ENCODE results near the gene ANKMY1.

Gene ANKMY1

DNA sequence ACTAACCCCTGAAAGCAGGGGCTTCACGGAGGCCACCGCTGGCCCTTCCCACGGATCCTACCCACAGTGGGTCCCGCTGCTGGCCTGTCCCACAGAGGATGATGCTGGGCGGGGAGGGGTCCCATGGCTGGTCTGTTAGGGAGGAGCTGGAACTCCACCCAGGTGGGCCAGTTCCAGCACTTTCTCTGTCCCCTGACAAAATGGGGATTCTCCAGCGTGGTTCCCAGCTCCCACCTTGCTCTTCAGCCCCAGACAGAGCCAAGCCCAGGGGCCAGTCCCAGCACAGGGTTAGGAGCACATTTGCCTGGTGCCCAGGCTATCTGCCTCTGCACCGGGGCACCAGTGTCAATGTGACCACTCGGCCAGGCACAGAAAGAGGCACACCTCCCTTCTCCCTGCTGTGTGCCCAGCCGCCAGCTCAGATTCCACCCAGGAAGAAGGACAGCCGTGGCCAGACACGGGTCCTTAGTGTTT lies 50.0 kb downstream of the ANKMY1 start:
- Histone ChIP-seq H3K27ac (replicated peaks) (no peak overlapping the region), H3K27me3 (ENCODE audit: insufficient read depth, poor library complexity, severe bottlenecking) (no peaks in the 10 kb centered on the region), H3K4me3 (replicated peaks; ENCODE audit: insufficient read depth, low read length) (no peak overlapping the region)
- no peak for TF ChIP-seq SPI1 (IDR thresholded peaks at IDR 0.05; ENCODE audit: borderline replicate concordance, low read depth)
- TF ChIP-seq GABPA (IDR thresholded peaks at IDR 0.05; ENCODE audit: low read depth): no peak
- no peak for DNase-seq (ENCODE audit: low read depth in 1 of 2, low spot score in 1 of 2)

DNA sequence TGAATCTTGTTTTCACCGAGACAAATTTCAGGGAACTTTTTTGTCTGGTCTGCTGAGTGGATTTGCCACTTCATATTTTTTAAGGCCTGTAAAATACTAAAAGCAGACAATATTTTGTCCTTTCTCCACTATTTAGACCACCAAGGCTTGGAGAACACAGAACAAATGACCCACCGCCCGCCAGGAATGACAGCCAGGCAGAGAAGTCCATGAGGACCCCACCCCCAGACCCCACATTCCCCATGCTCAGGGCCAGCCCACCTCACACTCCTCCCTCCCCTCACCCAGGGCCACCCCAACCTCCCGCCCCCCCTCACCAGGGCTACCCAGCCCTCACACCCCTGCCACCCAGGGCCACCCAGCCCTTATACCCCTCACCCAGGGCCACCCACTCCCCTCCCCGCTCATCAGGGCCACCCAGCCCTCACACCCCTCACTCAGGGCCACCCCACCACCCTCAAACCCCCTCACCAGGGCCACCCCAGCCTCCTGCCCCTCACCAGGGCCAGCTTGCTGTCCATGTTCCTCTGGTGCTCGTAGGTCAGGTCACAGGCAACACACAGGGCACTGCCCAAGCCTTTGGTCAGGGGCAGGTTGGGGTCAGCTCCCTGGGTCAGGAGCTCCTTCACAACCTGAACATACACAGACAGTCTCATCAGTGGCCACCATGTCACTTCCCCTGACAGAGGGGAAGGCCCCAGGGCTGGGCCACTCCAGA lies 50.6 kb downstream of the ANKMY1 start:
- no peak for DNase-seq (ENCODE audit: low read depth in 1 of 2, low spot score in 1 of 2)
- Histone ChIP-seq H3K27ac (replicated peaks) (no peak overlapping the region), H3K27me3 (ENCODE audit: insufficient read depth, poor library complexity, severe bottlenecking) (no peaks in the 10 kb centered on the region), H3K4me3 (replicated peaks; ENCODE audit: insufficient read depth, low read length) (no peak overlapping the region)
- TF ChIP-seq GABPA (IDR thresholded peaks at IDR 0.05; ENCODE audit: low read depth): no peak

DNA sequence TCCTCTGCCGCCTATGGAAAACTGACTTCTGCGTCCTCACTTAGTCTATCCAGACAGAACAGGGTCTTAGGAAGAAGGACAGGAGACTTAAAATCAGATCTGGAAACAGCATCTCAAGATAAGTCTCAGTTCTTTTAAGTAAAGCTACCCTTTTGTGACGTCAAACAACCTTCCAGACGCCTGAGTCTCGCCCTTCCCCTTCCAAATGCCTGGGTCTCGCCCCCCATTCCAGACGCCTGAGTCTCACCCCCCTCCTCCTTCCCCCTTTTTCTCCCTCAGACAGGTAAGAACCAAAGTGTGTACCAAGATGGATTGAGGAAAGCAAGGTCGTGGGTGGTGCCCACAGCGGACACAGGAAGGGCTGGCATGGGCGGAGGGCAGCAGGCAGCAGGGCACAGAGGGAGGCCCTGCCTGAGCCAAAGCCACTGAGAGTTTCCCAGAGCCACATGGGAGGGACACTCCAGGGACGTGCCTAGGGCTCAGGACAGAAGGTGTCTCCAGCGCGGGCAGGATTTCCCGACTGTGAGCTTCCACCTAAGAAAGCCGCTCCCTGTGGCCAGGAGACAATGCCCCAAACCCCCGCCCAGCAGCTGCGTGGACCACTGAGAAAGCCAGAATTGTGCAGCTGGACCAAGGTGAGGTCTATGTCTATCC lies 51.3 kb downstream of the ANKMY1 start:
- Histone ChIP-seq H3K4me3 (replicated peaks; ENCODE audit: insufficient read depth, low read length) (no peak overlapping the region), H3K27ac (replicated peaks) (no peak overlapping the region), H3K27me3 (ENCODE audit: insufficient read depth, poor library complexity, severe bottlenecking) (no peaks in the 10 kb centered on the region)
- TF ChIP-seq SPI1 (IDR thresholded peaks at IDR 0.05; ENCODE audit: borderline replicate concordance, low read depth) (no peak), GABPA (IDR thresholded peaks at IDR 0.05; ENCODE audit: low read depth) (no peak), POLR2AphosphoS5 (IDR thresholded peaks at IDR 0.05; ENCODE audit: low read depth) (no peak)
- TF ChIP-seq, protein P1, sequence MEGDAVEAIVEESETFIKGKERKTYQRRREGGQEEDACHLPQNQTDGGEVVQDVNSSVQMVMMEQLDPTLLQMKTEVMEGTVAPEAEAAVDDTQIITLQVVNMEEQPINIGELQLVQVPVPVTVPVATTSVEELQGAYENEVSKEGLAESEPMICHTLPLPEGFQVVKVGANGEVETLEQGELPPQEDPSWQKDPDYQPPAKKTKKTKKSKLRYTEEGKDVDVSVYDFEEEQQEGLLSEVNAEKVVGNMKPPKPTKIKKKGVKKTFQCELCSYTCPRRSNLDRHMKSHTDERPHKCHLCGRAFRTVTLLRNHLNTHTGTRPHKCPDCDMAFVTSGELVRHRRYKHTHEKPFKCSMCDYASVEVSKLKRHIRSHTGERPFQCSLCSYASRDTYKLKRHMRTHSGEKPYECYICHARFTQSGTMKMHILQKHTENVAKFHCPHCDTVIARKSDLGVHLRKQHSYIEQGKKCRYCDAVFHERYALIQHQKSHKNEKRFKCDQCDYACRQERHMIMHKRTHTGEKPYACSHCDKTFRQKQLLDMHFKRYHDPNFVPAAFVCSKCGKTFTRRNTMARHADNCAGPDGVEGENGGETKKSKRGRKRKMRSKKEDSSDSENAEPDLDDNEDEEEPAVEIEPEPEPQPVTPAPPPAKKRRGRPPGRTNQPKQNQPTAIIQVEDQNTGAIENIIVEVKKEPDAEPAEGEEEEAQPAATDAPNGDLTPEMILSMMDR (IDR thresholded peaks at IDR 0.05; ENCODE audit: insufficient read depth, low read length): no peak
- TF ChIP-seq, protein P2, sequence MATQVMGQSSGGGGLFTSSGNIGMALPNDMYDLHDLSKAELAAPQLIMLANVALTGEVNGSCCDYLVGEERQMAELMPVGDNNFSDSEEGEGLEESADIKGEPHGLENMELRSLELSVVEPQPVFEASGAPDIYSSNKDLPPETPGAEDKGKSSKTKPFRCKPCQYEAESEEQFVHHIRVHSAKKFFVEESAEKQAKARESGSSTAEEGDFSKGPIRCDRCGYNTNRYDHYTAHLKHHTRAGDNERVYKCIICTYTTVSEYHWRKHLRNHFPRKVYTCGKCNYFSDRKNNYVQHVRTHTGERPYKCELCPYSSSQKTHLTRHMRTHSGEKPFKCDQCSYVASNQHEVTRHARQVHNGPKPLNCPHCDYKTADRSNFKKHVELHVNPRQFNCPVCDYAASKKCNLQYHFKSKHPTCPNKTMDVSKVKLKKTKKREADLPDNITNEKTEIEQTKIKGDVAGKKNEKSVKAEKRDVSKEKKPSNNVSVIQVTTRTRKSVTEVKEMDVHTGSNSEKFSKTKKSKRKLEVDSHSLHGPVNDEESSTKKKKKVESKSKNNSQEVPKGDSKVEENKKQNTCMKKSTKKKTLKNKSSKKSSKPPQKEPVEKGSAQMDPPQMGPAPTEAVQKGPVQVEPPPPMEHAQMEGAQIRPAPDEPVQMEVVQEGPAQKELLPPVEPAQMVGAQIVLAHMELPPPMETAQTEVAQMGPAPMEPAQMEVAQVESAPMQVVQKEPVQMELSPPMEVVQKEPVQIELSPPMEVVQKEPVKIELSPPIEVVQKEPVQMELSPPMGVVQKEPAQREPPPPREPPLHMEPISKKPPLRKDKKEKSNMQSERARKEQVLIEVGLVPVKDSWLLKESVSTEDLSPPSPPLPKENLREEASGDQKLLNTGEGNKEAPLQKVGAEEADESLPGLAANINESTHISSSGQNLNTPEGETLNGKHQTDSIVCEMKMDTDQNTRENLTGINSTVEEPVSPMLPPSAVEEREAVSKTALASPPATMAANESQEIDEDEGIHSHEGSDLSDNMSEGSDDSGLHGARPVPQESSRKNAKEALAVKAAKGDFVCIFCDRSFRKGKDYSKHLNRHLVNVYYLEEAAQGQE (IDR thresholded peaks at IDR 0.05; ENCODE audit: insufficient replicate concordance, low read depth): no peak
- DNase-seq (ENCODE audit: low read depth in 1 of 2, low spot score in 1 of 2): no peak

DNA sequence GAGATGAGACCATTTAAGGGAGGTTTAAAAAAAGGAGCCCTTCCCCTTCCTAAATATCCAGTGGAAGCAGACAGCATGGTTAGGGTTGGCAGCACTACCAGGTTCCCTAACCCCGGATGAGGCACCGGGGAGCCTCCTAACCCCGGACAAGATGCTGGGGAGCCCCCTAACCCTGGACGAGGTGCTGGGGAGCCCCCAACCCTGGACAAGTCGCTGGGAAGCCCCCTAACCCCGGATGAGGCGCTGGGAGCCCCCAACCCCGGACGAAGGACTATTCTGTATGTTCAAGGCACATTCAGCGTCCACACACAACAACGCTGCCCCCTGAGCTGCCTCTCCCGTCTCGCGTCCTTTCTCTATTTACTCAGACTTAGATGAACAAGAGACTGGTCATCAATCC lies 51.9 kb downstream of the ANKMY1 start:
- DNase-seq (ENCODE audit: low read depth in 1 of 2, low spot score in 1 of 2): no peak
- Histone ChIP-seq H3K27ac (replicated peaks) (no peak overlapping the region), H3K4me3 (replicated peaks; ENCODE audit: insufficient read depth, low read length) (no peak overlapping the region), H3K27me3 (ENCODE audit: insufficient read depth, poor library complexity, severe bottlenecking) (no peaks in the 10 kb centered on the region)
- no peak for TF ChIP-seq GABPA (IDR thresholded peaks at IDR 0.05; ENCODE audit: low read depth)
- TF ChIP-seq, protein P2 (IDR thresholded peaks at IDR 0.05; ENCODE audit: insufficient replicate concordance, low read depth): no peak
- TF ChIP-seq, protein P1 (IDR thresholded peaks at IDR 0.05; ENCODE audit: insufficient read depth, low read length): no peak
- TF ChIP-seq SPI1 (IDR thresholded peaks at IDR 0.05; ENCODE audit: borderline replicate concordance, low read depth): no peak
- TF ChIP-seq POLR2AphosphoS5 (IDR thresholded peaks at IDR 0.05; ENCODE audit: low read depth): no peak
